Measurements from ENCODE around the gene SSBP3. TPM values are rescaled to one million over a fixed set of nuclear protein-coding genes. Genes with fewer than 3 reads are reported as not detected.

SSBP3 gene
- total and polyA plus RNA-seq, 2 donors from 2014 or later = 33.3 to 49.6 TPM

GRCh38 chr1:54402896-54403295 is 3.3 kb downstream of the SSBP3 start:
- TF ChIP-seq CTCF (IDR thresholded peaks at IDR 0.05; ENCODE audit: borderline replicate concordance, extremely low read depth, insufficient read depth) = no peak
- peaks cover 16 to 37% (median 21%) of the 10 kb centered on the region in 3 donors for H3K36me3 ChIP-seq (ENCODE audit: control insufficient read depth in 2 of 3, insufficient read depth in 3 of 3, low read length in 3 of 3)
- H3K27me3 ChIP-seq (ENCODE audit: control insufficient read depth, insufficient read depth, low read length) = no peaks in the 10 kb centered on the region
- H3K9me3 ChIP-seq (ENCODE audit: control insufficient read depth in 2 of 3, insufficient read depth in 1 of 3, low read length in 3 of 3) = no peaks in the 10 kb centered on the region
- intact Hi-C loops (cut with DNase I) = loop anchor here (10.0 kb wide), 1 partner anchor 138 kb away; no protein-coding TSS in a partner anchor
- H3K4me3 ChIP-seq (ENCODE audit: low read length in 3 of 3) = peak overlapping the region; percentile 19 to 76 (median 27)
- peaks cover 5 to 30% (median 7%) of the 10 kb centered on the region in 3 donors for H3K4me1 ChIP-seq (ENCODE audit: control insufficient read depth in 2 of 3, insufficient read depth in 2 of 3, low read depth in 1 of 3, low read length in 3 of 3)
- peak overlapping the region in 1 of 3 donors; percentile 41 for H3K9ac ChIP-seq (ENCODE audit: low read length in 3 of 3)
- FAIRE-seq (no peak), DNase-seq (peak in 3 of 5 donors; percentile 46 to 70 (median 67))
- peak overlapping the region in 1 of 2 donors; percentile 2 for H3K27ac ChIP-seq (ENCODE audit: low read depth in 2 of 2, low read length in 2 of 2)

DNA sequence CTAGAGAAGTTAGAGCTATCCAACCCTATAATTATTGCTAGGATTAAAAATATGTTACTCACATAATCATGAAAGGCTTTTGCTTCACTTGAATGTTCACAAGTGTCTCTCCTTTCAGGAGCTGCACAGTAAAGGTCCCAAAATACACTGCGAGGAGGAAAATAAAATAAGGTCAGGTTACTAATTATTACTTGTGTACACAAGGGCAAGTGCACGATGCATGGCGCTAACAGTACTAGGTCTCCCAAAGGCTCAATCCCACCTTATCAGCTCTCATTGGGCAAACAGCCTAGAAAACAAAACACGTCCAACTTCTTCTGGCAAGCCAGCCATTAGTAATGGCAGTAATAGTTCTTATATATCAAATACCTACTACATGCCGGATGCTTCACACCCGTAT is 4.4 kb downstream of the SSBP3 start:
- Histone ChIP-seq H3K9ac (ENCODE audit: low read length in 3 of 3) (no peak overlapping the region), H3K4me1 (ENCODE audit: control insufficient read depth in 2 of 3, insufficient read depth in 2 of 3, low read depth in 1 of 3, low read length in 3 of 3) (peaks cover 5 to 28% (median 8%) of the 10 kb centered on the region in 3 donors), H3K4me3 (ENCODE audit: low read length in 3 of 3) (no peak overlapping the region), H3K9me3 (ENCODE audit: control insufficient read depth in 2 of 3, insufficient read depth in 1 of 3, low read length in 3 of 3) (no peaks in the 10 kb centered on the region), H3K27me3 (ENCODE audit: control insufficient read depth, insufficient read depth, low read length) (no peaks in the 10 kb centered on the region), H3K36me3 (ENCODE audit: control insufficient read depth in 2 of 3, insufficient read depth in 3 of 3, low read length in 3 of 3) (peaks cover 16 to 38% (median 21%) of the 10 kb centered on the region in 3 donors), H3K27ac (ENCODE audit: low read depth in 2 of 2, low read length in 2 of 2) (no peak overlapping the region)
- FAIRE-seq = no peak
- TF ChIP-seq CTCF (IDR thresholded peaks at IDR 0.05; ENCODE audit: borderline replicate concordance, extremely low read depth, insufficient read depth) = no peak
- intact Hi-C loops (cut with DNase I) = loop anchor here (10.0 kb wide), 1 partner anchor 137 kb away; no protein-coding TSS in a partner anchor
- DNase-seq = no peak

DNA sequence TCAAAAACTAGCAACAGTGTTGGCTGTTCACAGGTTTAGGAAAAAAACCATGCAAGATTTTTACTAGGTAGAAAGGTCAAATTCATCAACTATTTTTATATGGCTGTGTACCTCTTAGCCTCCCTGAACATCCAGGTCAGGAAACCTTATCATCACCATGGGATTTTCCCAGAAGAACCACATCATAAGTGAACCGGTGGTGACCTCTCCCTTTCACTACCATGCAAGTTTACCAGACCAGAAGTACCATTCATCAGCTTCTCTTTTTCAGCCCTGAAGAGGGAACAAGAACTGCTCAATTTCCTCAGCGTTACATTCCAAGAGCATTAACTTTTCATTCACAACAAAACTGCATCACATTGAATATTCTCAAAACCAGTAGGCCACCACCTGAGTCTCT is 5.9 kb downstream of the SSBP3 start:
- peaks cover 16 to 38% (median 21%) of the 10 kb centered on the region in 3 donors for H3K36me3 ChIP-seq (ENCODE audit: control insufficient read depth in 2 of 3, insufficient read depth in 3 of 3, low read length in 3 of 3)
- intact Hi-C loops (cut with DNase I) = loop anchor here (10.0 kb wide), 1 partner anchor 136 kb away; no protein-coding TSS in a partner anchor

More for the DNA sequence above, 5.9 kb downstream of the SSBP3 start:
- H3K27me3 ChIP-seq (ENCODE audit: control insufficient read depth, insufficient read depth, low read length) = no peaks in the 10 kb centered on the region
- no peak overlapping the region for H3K4me3 ChIP-seq (ENCODE audit: low read length in 3 of 3)
- no peak for FAIRE-seq
- H3K27ac ChIP-seq (ENCODE audit: low read depth in 2 of 2, low read length in 2 of 2) = no peak overlapping the region
- TF ChIP-seq CTCF (IDR thresholded peaks at IDR 0.05; ENCODE audit: borderline replicate concordance, extremely low read depth, insufficient read depth) = no peak
- no peaks in the 10 kb centered on the region for H3K9me3 ChIP-seq (ENCODE audit: control insufficient read depth in 2 of 3, insufficient read depth in 1 of 3, low read length in 3 of 3)
- no peak for DNase-seq
- H3K4me1 ChIP-seq (ENCODE audit: control insufficient read depth in 2 of 3, insufficient read depth in 2 of 3, low read depth in 1 of 3, low read length in 3 of 3) = peaks cover 5 to 28% (median 8%) of the 10 kb centered on the region in 3 donors
- H3K9ac ChIP-seq (ENCODE audit: low read length in 3 of 3) = no peak overlapping the region
